H1 (cell line): ENCODE measurements around the gene DDX55. TPM values are rescaled to one million over a fixed set of nuclear protein-coding genes. Genes with fewer than 3 reads are reported as not detected.

Experiments
- CTCF ChIA-PET: fragments of 300-600 bp; sonication (Branson Sonifier 250); formaldehyde crosslinking; loops from one replicate; lab custom pipeline; 2021; ENCODE audit not compliant: partially characterized antibody; lab: Charles Lee
- POLR2A ChIA-PET: fragments of 300-600 bp; sonication (Branson Sonifier 250); formaldehyde crosslinking; loops from one replicate; lab custom pipeline; 2021; ENCODE audit warnings: inconsistent platforms; ENCODE audit not compliant: partially characterized antibody; lab: Charles Lee
- DNase-seq, 2 experiments: peaks; one replicate each; pipeline versions ENCODE4 v3.0.0 to v3.0.0-alpha.2; 2010 to 2022; ENCODE audit warnings: low spot score in 2 of 2, low read depth in 1 of 2, mixed read lengths in 1 of 2
- FAIRE-seq: peaks from 2 replicates; lab custom pipeline; 2011; peaks lifted over from hg19 to GRCh38; lab: Jason Lieb, UNC
- H2AFZ ChIP-seq: 2 replicates; pipeline ENCODE4 v1.8.1; 2012; ENCODE audit warnings: low read length, inconsistent platforms
- H2AK5ac ChIP-seq: 2 replicates; pipeline ENCODE4 v1.6.1; 2013; ENCODE audit warnings: low read depth, low read length
- H2BK120ac ChIP-seq: replicated peaks from 2 replicates; pipeline ENCODE3; 2013; ENCODE audit warnings: low read depth, low read length, inconsistent platforms
- H2BK12ac ChIP-seq: 2 replicates; pipeline ENCODE4 v1.6.1; 2013; ENCODE audit warnings: low read depth, low read length
- H2BK15ac ChIP-seq: 2 replicates; pipeline ENCODE4 v1.6.1; 2013; ENCODE audit warnings: low read length
- H2BK20ac ChIP-seq: 2 replicates; pipeline ENCODE4 v1.6.1; 2013; ENCODE audit warnings: low read length
- H2BK5ac ChIP-seq: 2 replicates; pipeline ENCODE4 v1.6.1; 2013; ENCODE audit warnings: low read depth, low read length
- H3K14ac ChIP-seq: 2 replicates; pipeline ENCODE4 v1.6.1; 2013; ENCODE audit warnings: inconsistent platforms; ENCODE audit not compliant: insufficient read length
- H3K18ac ChIP-seq: 2 replicates; pipeline ENCODE4 v1.6.1; 2013; ENCODE audit warnings: low read length; ENCODE audit errors: extremely low read depth
- H3K23ac ChIP-seq: 2 replicates; pipeline ENCODE4 v1.6.1; 2013; ENCODE audit warnings: inconsistent platforms; ENCODE audit not compliant: insufficient read length
- H3K23me2 ChIP-seq: 2 replicates; pipeline ENCODE4 v1.6.1; 2013; ENCODE audit warnings: low read depth, low read length
- H3K27ac ChIP-seq: 2 replicates; pipeline ENCODE4 v1.6.1; 2011; ENCODE audit warnings: low read depth, low read length, inconsistent platforms
- H3K27me3 ChIP-seq, 4 experiments: replicated peaks in 1 of 4; 1 replicate in 1 of 4; 2 replicates in 3 of 4; pipeline versions ENCODE4 v1.6.1 to v1.8.1; 2011 to 2013; ENCODE audit warnings: low read length in 3 of 4, mild to moderate bottlenecking in 3 of 4, inconsistent platforms in 2 of 4, mixed read lengths in 2 of 4, moderate library complexity in 1 of 4; ENCODE audit not compliant: control insufficient read depth in 3 of 4, insufficient read depth in 3 of 4; ENCODE audit errors: extremely low read depth in 1 of 4
- H3K36me3 ChIP-seq, 4 experiments: 2 replicates each; pipeline versions ENCODE4 v1.6.1 to v1.8.1; 2011 to 2013; ENCODE audit warnings: mild to moderate bottlenecking in 4 of 4, low read length in 3 of 4, moderate library complexity in 2 of 4, control low read depth in 1 of 4, inconsistent platforms in 1 of 4; ENCODE audit not compliant: insufficient read depth in 4 of 4, control insufficient read depth in 2 of 4
- H3K4ac ChIP-seq: replicated peaks from 2 replicates; pipeline ENCODE3; 2013; ENCODE audit warnings: low read length, low read depth, mixed read lengths, inconsistent platforms; ENCODE audit not compliant: insufficient read length
- H3K4me1 ChIP-seq, 4 experiments: replicated peaks in 1 of 4; 1 replicate in 1 of 4; 2 replicates in 3 of 4; pipeline versions ENCODE4 v1.6.1 to v1.8.1; 2011 to 2013; ENCODE audit warnings: low read length in 3 of 4, inconsistent platforms in 2 of 4, mixed read lengths in 1 of 4; ENCODE audit not compliant: insufficient read depth in 4 of 4, control insufficient read depth in 3 of 4
- H3K4me2 ChIP-seq, 2 experiments: 2 replicates each; pipeline versions ENCODE4 v1.6.1 to v1.8.1; 2011 to 2013; ENCODE audit warnings: low read depth in 2 of 2, low read length in 2 of 2, control low read depth in 1 of 2, inconsistent platforms in 1 of 2, mild to moderate bottlenecking in 1 of 2; ENCODE audit not compliant: insufficient read depth in 1 of 2
- H3K4me3 ChIP-seq, 4 experiments: fragments of 200-600, 300-600 bp in 1 of 4; sonication (generic), shearing (Covaris generic), sonication (Bioruptor Twin) in 1 of 4; 2 replicates each; pipeline versions ENCODE4 v1.5.1 to v1.8.1; 2011 to 2016; ENCODE audit warnings: low read length in 4 of 4, low read depth in 3 of 4, control low read depth in 2 of 4, inconsistent platforms in 2 of 4, mild to moderate bottlenecking in 2 of 4, mixed read lengths in 1 of 4, moderate library complexity in 1 of 4; ENCODE audit not compliant: insufficient read depth in 2 of 4; ENCODE audit errors: extremely low read depth in 1 of 4
- H3K56ac ChIP-seq: replicated peaks from 2 replicates; pipeline ENCODE3; 2013; ENCODE audit warnings: low read depth, mild to moderate bottlenecking, mixed read lengths, low read length, inconsistent platforms; ENCODE audit not compliant: insufficient read length
- H3K79me1 ChIP-seq: 2 replicates; pipeline ENCODE4 v1.6.1; 2013; ENCODE audit warnings: low read depth, low read length, control low read depth
- H3K79me2 ChIP-seq, 2 experiments: 2 replicates each; pipeline versions ENCODE4 v1.6.1 to v1.8.1; 2012 to 2013; ENCODE audit warnings: low read length in 2 of 2, mild to moderate bottlenecking in 2 of 2, inconsistent platforms in 1 of 2; ENCODE audit not compliant: insufficient read depth in 2 of 2, control insufficient read depth in 1 of 2
- H3K9ac ChIP-seq, 4 experiments: replicated peaks in 1 of 4; 1 replicate in 1 of 4; 2 replicates in 3 of 4; pipeline versions ENCODE4 v1.6.1 to v1.8.1; 2011 to 2013; ENCODE audit warnings: low read depth in 3 of 4, low read length in 3 of 4, control low read depth in 2 of 4, mild to moderate bottlenecking in 2 of 4, moderate library complexity in 2 of 4, inconsistent platforms in 1 of 4; ENCODE audit errors: extremely low read depth in 1 of 4
- H3K9me3 ChIP-seq, 2 experiments: 2 replicates each; pipeline versions ENCODE4 v1.6.1 to v1.8.1; 2012 to 2013; ENCODE audit warnings: mild to moderate bottlenecking in 2 of 2, moderate library complexity in 2 of 2, control low read depth in 1 of 2, inconsistent platforms in 1 of 2, low read depth in 1 of 2, low read length in 1 of 2, mixed read lengths in 1 of 2; ENCODE audit not compliant: insufficient read depth in 2 of 2
- H4K20me1 ChIP-seq, 2 experiments: replicated peaks in 1 of 2; 2 replicates each; pipeline versions ENCODE3 to v1.8.1; 2011 to 2013; ENCODE audit warnings: inconsistent platforms in 2 of 2, low read length in 2 of 2, mild to moderate bottlenecking in 1 of 2; ENCODE audit not compliant: insufficient read depth in 2 of 2, control insufficient read depth in 1 of 2
- H4K5ac ChIP-seq: 2 replicates; pipeline ENCODE4 v1.6.1; 2013; ENCODE audit warnings: low read length, low read depth, mixed read lengths, inconsistent platforms; ENCODE audit not compliant: insufficient read length
- H4K8ac ChIP-seq: 2 replicates; pipeline ENCODE4 v1.8.0; 2013; ENCODE audit warnings: mild to moderate bottlenecking, moderate library complexity, low read length, inconsistent platforms; ENCODE audit not compliant: insufficient read depth; ENCODE audit errors: extremely low read depth
- H4K91ac ChIP-seq: replicated peaks from 2 replicates; pipeline ENCODE3; 2013; ENCODE audit warnings: low read length, mixed read lengths, inconsistent platforms; ENCODE audit not compliant: insufficient read length
- CBX5 ChIP-seq: fragments of 300-800, 300-1000 bp; sonication (generic); IDR thresholded peaks from 2 replicates; pipeline ENCODE4 v1.7.1; 2016; ENCODE audit warnings: antibody characterized with exemption, low read length, low read depth
- CTCF ChIP-seq, 3 experiments: IDR thresholded peaks; 1 replicate in 2 of 3; 2 replicates in 1 of 3; pipeline versions ENCODE4 v1.5.1 to v1.6.1; 2011; ENCODE audit warnings: low read length in 3 of 3, mild to moderate bottlenecking in 3 of 3, inconsistent platforms in 2 of 3, low read depth in 1 of 3, moderate library complexity in 1 of 3; ENCODE audit not compliant: insufficient read depth in 1 of 3; ENCODE audit errors: control extremely low read depth in 1 of 3
- EZH2 ChIP-seq: fragments of 200-600 bp; sonication (generic); IDR thresholded peaks from 2 replicates; pipeline ENCODE4 v1.7.1; 2012; ENCODE audit warnings: low read depth, mild to moderate bottlenecking, moderate library complexity, low read length, inconsistent platforms; ENCODE audit not compliant: severe bottlenecking
- KDM5A ChIP-seq: fragments of 200-600 bp; IDR thresholded peaks from 2 replicates; pipeline ENCODE4 v1.7.1; 2012; ENCODE audit warnings: mild to moderate bottlenecking, low read length, inconsistent platforms, mixed read lengths
- POU5F1 ChIP-seq: IDR thresholded peaks from 2 replicates; pipeline ENCODE4 v1.6.1; 2011; ENCODE audit warnings: low read depth, mild to moderate bottlenecking, low read length, moderate library complexity
- SRF ChIP-seq: IDR thresholded peaks from 2 replicates; pipeline ENCODE4 v1.6.1; 2011; ENCODE audit warnings: mild to moderate bottlenecking, low read depth, low read length, moderate library complexity
- SUZ12 ChIP-seq: fragments of 200-600 bp; sonication (generic); IDR thresholded peaks from 2 replicates; pipeline ENCODE4 v1.6.1; 2012; ENCODE audit warnings: mild to moderate bottlenecking, inconsistent platforms, low read length, moderate library complexity, mixed read lengths
- TBP ChIP-seq: IDR thresholded peaks from 2 replicates; pipeline ENCODE4 v1.6.1; 2011; ENCODE audit warnings: low read depth, low read length, improper control_type of control experiment
- WGBS, 2 experiments: shearing (Covaris generic) in 1 of 2; methylation state at CpG; one replicate each; pipeline versions ENCODE4 v1.1.6 to v1.1.7; 2013 to 2015; ENCODE audit warnings: low lambda C conversion rate in 2 of 2, mixed read lengths in 2 of 2, inconsistent platforms in 1 of 2, low coverage in 1 of 2, missing lambda C conversion rate in 1 of 2; ENCODE audit not compliant: insufficient replicate concordance in 2 of 2, insufficient coverage in 1 of 2, insufficient read length in 1 of 2; ENCODE audit errors: extremely low coverage in 1 of 2, missing lambda C conversion rate in 1 of 2; 5-methylcytosine and 5-hydroxymethylcytosine counted together
- polyA plus RNA-seq, 7 experiments: library from polyadenylated mRNA; depleted of rRNA in 3 of 7; stranded (reverse) in 5 of 7; unstranded in 2 of 7; fragments of >200 nt in 5 of 7; fragments of 200-250 nt in 2 of 7; gene quantifications; 1 replicate in 5 of 7; 2 replicates in 1 of 7; 4 replicates in 1 of 7; pipeline versions ENCODE4 v1.2.1 to v1.2.3, GENCODE V29; 2011 to 2013; ENCODE audit warnings: missing spikeins in 2 of 7, mixed read lengths in 2 of 7
- total RNA-seq: library from RNA; stranded (reverse); fragmentation: NEBNext Ultra II Directional; extraction: Animal tissue kit (Norgen Biotek cat#: 25700); gene quantifications from 2 replicates; pipeline ENCODE4 v1.2.1, GENCODE V29; 2021

The DDX55 gene
- total and polyA plus RNA-seq, 2 of the 8 experiments (the other 6 are each of a cell fraction or from before 2014, with no cell fraction given), result 25.8 to 37.7 TPM

- Histone ChIP-seq H2AFZ (no peak overlapping the region), H4K5ac (no peak overlapping the region), H3K4me2 (no peak overlapping the region), H3K79me2 (no peaks in the 10 kb centered on the region), H3K18ac (no peak overlapping the region), H2BK12ac (no peak overlapping the region), H3K36me3 (peaks cover 43 to 90% (median 82%) of the 10 kb centered on the region in 4 experiments), H3K9ac (no peak overlapping the region), H3K27me3 (no peaks in the 10 kb centered on the region), H4K20me1 (peaks cover 7 to 8% of the 10 kb centered on the region in 2 experiments), H2AK5ac (no peak overlapping the region), H3K79me1 (no peaks in the 10 kb centered on the region; the same call in 1 of the 2 replicates), H3K27ac (no peak overlapping the region), H4K8ac (no peak overlapping the region), H3K23ac (no peak overlapping the region), H3K14ac (no peak overlapping the region), H3K4me1 (no peaks in the 10 kb centered on the region), H3K9me3 (no peaks in the 10 kb centered on the region), H4K91ac (no peak overlapping the region), H3K4ac (no peak overlapping the region), H3K23me2 (no peaks in the 10 kb centered on the region), H3K4me3 (no peak overlapping the region), H2BK15ac (no peak overlapping the region), H2BK20ac (no peak overlapping the region), H2BK5ac (no peak overlapping the region), H2BK120ac (no peak overlapping the region), H3K56ac (no peak overlapping the region)
- DNase-seq, result no peak
- POLR2A ChIA-PET, result interaction anchor here (1.6 to 5.3 kb wide), 2 partner anchors 10 to 14 kb away, joined by 10 to 25 read pairs; partner anchors contain the start of gene DDX55
- TF ChIP-seq POU5F1 (no peak), TBP (no peak), SRF (no peak), EZH2 (no peak), SUZ12 (no peak), CTCF (IDR thresholded peaks at IDR 0.05; ENCODE audit: control extremely low read depth in 1 of 3, insufficient read depth in 1 of 3, low read depth in 1 of 3, low read length in 3 of 3) (no peak), KDM5A (no peak), CBX5 (no peak)
- 88% methylated on average over 3 of the region's 3 CpGs; no CpG with 5 or more reads in 1 of the 2 experiments for WGBS, 2 experiments
- CTCF ChIA-PET, result interaction anchor here (1.1 to 2.7 kb wide), 3 partner anchors 12 to 144 kb away, joined by 3 to 17 read pairs (median 3); no protein-coding TSS in a partner anchor
- no peak for FAIRE-seq
These were observed 15.2 kb downstream of the DDX55 start for GRCh38 chr12:123617144-123617543.
